GM12873 (cell line): ENCODE results near the gene FNDC5.

Experiments used
- TF ChIP-seq, protein P1 (sequence below): IDR thresholded peaks from 2 replicates; pipeline ENCODE4 v1.5.1; 2012; ENCODE audit warnings: low read depth, mild to moderate bottlenecking, moderate library complexity, low read length, control low read depth; ENCODE audit not compliant: insufficient read depth; ENCODE audit errors: missing control alignments

FNDC5 gene

DNA sequence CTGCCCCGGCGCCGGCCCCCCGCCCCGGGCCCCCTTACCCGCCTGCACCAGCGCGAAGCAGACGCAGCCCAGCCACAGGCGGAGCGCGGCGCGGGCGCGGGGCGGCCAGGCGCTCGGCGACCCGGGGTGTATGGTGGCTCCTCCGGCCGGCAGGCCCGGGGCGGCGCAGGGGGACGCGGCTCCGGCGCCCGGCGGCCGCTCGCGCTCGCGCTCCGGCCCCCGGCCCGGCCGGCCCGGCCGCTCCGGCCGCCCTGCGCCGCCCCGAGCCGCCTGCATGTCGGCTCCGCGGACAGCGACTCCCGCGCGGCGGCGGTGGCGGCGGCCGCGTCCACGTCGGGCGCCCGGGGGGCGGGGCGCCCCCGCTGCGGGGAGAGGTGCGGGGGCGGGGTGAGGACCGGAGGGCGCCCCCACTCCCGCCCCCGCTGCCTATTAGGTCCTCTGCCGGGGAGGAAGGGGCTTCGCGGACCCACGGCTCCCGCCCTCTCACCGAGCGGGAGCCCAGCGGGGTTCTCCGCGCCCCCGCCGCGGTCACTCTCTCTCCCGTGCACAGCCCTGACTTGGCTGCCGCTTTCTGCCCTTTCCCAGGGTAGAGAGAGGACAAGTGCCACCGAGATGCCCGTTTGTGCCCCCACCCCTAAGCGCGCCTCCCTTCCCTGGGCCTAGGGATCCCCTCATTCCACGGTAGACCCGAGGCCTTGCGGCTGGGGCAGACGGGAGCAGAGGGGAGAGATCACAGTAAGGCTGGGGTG lies at the start of gene FNDC5:
TSS of gene FNDC5 (minus strand) at position 298 of the 749 bp plus-strand sequence.
- TF ChIP-seq, protein P1, sequence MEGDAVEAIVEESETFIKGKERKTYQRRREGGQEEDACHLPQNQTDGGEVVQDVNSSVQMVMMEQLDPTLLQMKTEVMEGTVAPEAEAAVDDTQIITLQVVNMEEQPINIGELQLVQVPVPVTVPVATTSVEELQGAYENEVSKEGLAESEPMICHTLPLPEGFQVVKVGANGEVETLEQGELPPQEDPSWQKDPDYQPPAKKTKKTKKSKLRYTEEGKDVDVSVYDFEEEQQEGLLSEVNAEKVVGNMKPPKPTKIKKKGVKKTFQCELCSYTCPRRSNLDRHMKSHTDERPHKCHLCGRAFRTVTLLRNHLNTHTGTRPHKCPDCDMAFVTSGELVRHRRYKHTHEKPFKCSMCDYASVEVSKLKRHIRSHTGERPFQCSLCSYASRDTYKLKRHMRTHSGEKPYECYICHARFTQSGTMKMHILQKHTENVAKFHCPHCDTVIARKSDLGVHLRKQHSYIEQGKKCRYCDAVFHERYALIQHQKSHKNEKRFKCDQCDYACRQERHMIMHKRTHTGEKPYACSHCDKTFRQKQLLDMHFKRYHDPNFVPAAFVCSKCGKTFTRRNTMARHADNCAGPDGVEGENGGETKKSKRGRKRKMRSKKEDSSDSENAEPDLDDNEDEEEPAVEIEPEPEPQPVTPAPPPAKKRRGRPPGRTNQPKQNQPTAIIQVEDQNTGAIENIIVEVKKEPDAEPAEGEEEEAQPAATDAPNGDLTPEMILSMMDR: no peak

DNA sequence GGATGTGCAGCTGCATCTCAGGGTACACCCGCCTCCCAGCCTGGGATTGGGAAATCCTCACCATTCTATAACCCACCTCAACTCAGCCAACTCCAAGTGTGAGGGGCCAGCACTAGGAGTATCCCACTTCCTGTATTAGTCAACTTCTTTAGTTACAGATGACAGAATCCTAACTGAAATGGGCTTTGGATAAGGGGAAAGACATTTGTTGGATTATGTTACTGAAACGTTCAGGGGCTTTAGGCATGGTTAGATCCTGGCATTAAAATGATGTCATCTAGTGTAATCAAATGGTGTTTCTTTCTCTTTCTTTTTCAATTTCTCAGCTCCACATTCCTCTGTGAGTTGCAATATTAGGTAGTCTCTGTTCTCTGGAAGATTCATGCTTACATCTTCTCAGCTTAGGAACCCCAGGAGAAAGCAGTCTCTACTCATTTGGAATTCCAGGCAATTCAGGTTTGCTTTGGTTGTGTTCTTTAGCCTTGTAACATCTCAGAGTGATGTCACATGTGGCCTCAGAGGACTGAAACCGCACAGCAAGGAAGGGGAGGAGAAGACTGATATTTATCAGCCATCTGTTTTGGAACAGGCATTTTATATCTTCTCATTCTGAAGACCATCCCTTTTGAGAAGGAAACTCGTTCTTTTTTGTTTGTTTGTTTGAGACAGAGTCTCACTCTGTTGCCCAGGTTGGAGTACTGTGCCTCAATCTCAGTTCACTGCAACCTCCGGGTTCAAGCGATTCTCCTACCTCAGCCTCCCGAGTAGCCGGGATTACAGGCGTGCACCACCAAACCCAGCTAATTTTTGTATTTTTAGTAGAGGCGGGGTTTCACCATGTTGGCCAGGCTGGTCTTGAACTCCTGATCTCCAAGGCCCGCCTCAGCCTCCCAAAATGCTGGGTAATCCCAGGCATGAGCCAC lies 49.4 kb upstream of the FNDC5 start:
- TF ChIP-seq, protein P1: no peak

DNA sequence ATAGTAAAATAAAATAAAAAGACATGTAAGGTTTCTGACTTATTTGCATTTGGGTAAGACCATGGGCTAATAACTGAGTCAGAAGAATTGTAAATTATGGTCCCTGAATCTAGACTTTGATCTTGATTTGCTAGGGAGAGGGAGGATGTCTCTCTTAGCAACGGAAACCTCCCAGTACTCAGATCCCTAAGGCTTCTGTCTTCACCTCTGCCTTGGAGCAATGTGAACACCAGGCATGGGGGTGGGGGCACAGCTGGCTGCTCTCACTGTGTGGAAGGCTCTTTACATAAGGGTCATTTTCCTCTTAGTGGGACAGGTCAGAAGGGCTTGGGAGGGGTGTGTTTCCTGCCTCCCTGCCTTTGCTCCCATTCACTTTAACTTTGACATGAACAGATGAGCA lies 47.5 kb upstream of the FNDC5 start:
- TF ChIP-seq, protein P1: no peak

DNA sequence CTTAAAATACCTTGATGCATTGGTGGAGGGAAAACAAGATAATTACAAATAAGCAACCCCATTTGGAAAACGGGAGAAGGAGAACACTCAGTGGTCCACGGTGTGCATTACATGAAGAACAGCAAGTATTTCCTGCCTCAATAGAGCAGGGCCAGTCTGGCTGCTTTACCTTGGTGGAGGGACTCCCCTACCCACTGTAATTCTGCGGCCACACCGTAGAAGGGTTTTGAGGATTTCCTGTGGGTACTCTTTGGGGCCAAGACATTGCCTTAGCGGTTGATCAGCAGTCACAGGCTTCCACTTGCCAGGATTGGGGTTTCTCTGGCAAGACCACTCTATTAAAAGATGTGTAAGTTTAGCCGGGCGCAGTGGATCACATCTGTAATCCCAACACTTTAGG lies 46.8 kb upstream of the FNDC5 start:
- TF ChIP-seq, protein P1: no peak

DNA sequence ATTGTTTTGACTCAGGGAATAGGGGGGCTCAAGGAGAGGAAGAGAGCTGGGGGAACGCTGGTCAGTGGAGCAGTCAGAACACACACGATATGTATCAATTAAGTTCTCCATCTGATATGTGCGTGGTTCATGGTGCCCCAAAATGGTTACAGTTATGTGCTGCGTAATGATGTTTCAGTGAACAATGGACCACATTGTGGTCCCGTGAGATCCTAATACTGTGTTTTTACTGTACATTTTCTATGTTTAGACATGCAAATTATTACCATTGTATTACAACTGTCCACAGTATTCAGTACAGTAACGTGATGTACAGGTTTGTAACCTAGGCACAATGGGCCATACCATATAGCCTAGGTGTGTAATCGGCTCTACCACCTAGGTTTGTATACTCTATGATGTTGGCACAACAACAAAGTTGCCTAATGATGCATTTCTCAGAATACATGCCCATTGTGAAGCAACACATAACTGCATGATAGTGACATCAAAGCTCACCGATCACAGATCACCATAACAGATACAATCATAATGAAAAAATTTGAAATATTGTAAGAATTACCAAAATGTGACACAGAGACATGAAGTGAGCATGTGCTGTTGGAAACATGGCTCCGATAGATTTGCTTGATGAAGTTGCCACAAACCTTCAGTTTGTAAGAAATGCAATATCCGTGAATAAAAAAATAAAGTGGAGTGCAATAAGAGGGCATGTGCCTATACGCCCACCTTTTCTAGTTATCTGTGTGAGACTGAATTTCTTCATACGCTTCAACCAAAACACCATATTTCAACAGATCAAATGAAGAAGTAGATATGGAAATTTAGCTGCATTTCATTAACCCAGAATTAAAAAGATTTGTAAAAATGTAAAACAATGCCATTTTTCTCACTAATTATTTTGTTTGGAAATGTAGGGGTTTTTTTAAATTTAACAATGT lies 45.3 kb upstream of the FNDC5 start:
- TF ChIP-seq, protein P1: no peak

DNA sequence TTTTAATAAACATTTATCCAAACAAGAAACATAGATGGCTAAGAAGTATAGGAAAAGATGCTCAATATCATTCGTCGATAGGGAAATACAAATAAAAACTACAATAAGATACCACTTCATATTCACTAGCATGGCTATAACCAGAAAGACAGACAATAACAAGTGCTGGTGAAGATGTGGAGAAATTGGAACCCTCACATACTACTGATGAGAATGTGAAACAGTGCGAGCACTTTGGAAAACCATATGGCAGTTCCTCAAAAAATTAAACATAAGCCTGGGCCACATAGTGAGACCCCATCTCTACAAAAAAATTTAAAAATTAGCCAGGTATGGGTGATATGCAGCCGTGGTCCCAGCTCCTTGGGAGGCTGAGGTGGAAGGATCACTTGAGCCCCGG lies 39.6 kb upstream of the FNDC5 start:
- TF ChIP-seq, protein P1: no peak
